ENCODE data around the gene PATJ. TPM values are rescaled to one million over a fixed set of nuclear protein-coding genes. Genes with fewer than 3 reads are reported as not detected.
A peak's percentile ranks its signal among the peaks of the same experiment; 100 is the strongest.
"Not testable (repeated sequence)": the region's sequence is repeated elsewhere in the genome, so short reads cannot be mapped to it uniquely, and the experiment has no call there.

PATJ gene
- total and polyA plus RNA-seq, 2 experiments from 2014 or later: 35.3 to 68.4 TPM

- ATAC-seq (no peak), DNase-seq (ENCODE audit: low spot score) (no peak)
- TF ChIP-seq, protein P1, sequence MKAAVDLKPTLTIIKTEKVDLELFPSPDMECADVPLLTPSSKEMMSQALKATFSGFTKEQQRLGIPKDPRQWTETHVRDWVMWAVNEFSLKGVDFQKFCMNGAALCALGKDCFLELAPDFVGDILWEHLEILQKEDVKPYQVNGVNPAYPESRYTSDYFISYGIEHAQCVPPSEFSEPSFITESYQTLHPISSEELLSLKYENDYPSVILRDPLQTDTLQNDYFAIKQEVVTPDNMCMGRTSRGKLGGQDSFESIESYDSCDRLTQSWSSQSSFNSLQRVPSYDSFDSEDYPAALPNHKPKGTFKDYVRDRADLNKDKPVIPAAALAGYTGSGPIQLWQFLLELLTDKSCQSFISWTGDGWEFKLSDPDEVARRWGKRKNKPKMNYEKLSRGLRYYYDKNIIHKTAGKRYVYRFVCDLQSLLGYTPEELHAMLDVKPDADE (IDR thresholded peaks at IDR 0.05): no peak
- TF ChIP-seq NANOG (IDR thresholded peaks at IDR 0.05; ENCODE audit: borderline replicate concordance) (no peak), EZH2 (IDR thresholded peaks at IDR 0.05; ENCODE audit: low read depth, unreplicated experiment) (no peak), CTCF (conservative IDR thresholded peaks at IDR 0.05; ENCODE audit: low read depth in 2 of 2) (no peak), ZNF331 (CRISPR knock-in tag; IDR thresholded peaks at IDR 0.05; ENCODE audit: low read depth) (no peak)
- peaks cover 65% of the 10 kb centered on the region for H3K4me1 ChIP-seq (ENCODE audit: insufficient read depth)
- H3K27me3 Mint-ChIP-seq (ENCODE audit: insufficient read depth, low read depth, poor library complexity): peaks cover 4% of the 10 kb centered on the region
- H2AFZ ChIP-seq: no peak overlapping the region
- H3K79me2 ChIP-seq (replicated peaks; ENCODE audit: insufficient read depth): 0 out of 2 replicates have a peak, but pooled peaks cover 6% of the 10 kb centered on the region
- H3K36me3 ChIP-seq (ENCODE audit: insufficient read depth): no peaks in the 10 kb centered on the region
- H3K36me3 Mint-ChIP-seq (ENCODE audit: low read depth): no peaks in the 10 kb centered on the region
- H3K9me3 Mint-ChIP-seq: 0 out of 3 replicates have a peak, but pooled peaks cover 3% of the 10 kb centered on the region
- H3K4me3 Mint-ChIP-seq: no peak overlapping the region
- no peaks in the 10 kb centered on the region; the same call in 1 of the 2 replicates for H4K20me1 ChIP-seq (replicated peaks; ENCODE audit: insufficient read depth)
- H3K4me3 ChIP-seq: no peak overlapping the region
- H3F3A ChIP-seq (replicated peaks; ENCODE audit: low read depth): no peaks in the 10 kb centered on the region; the same call in 1 of the 2 replicates
- no peak overlapping the region for H3K27ac ChIP-seq (ENCODE audit: low read depth)
- H3K4me1 Mint-ChIP-seq: peaks cover 80% of the 10 kb centered on the region
- H3K4me2 ChIP-seq: 0 out of 2 replicates have a peak overlapping the region, but pooled peaks have one; percentile 9
- no peaks in the 10 kb centered on the region for H3K27me3 ChIP-seq (ENCODE audit: insufficient read depth)
- peaks cover 4% of the 10 kb centered on the region; the same call in 1 of the 2 replicates for H3K9me2 ChIP-seq (ENCODE audit: insufficient read depth)
- no peak overlapping the region for H3K27ac Mint-ChIP-seq
These were observed 436.1 kb downstream of the PATJ start for GRCh38 chr1:62178372-62178771.

GRCh38 chr1:62180054-62180453 is 437.8 kb downstream of the PATJ start:
- H3K4me2 ChIP-seq: peak overlapping the region; percentile 65
- DNase-seq (ENCODE audit: low spot score): not testable (repeated sequence)

GRCh38 chr1:62180639-62181038 is 438.4 kb downstream of the PATJ start:
- no peak for ATAC-seq
- Histone ChIP-seq H3K4me1 (ENCODE audit: insufficient read depth) (peaks cover 67% of the 10 kb centered on the region), H3K9me2 (ENCODE audit: insufficient read depth) (peaks cover 4% of the 10 kb centered on the region; the same call in 1 of the 2 replicates), H3K4me2 (peak overlapping the region; percentile 65), H3K36me3 (ENCODE audit: insufficient read depth) (no peaks in the 10 kb centered on the region), H4K20me1 (replicated peaks; ENCODE audit: insufficient read depth) (no peaks in the 10 kb centered on the region), H3K27me3 (ENCODE audit: insufficient read depth) (no peaks in the 10 kb centered on the region), H3K27ac (ENCODE audit: low read depth) (peak overlapping the region; percentile 96), H3K4me3 (peak overlapping the region; percentile 33; the same call in 1 of the 2 replicates), H3F3A (replicated peaks; ENCODE audit: low read depth) (no peaks in the 10 kb centered on the region; the same call in 1 of the 2 replicates), H2AFZ (no peak overlapping the region), H3K79me2 (replicated peaks; ENCODE audit: insufficient read depth) (0 out of 2 replicates have a peak, but pooled peaks cover 6% of the 10 kb centered on the region)
- DNase-seq (ENCODE audit: low spot score): peak; percentile 72
- H3K27me3 Mint-ChIP-seq (ENCODE audit: insufficient read depth, low read depth, poor library complexity): peaks cover 4% of the 10 kb centered on the region
- H3K4me1 Mint-ChIP-seq: peaks cover 78% of the 10 kb centered on the region
- H3K36me3 Mint-ChIP-seq (ENCODE audit: low read depth): no peaks in the 10 kb centered on the region
- peak overlapping the region; percentile 25; the same call in 2 of the 3 replicates for H3K4me3 Mint-ChIP-seq
- H3K9me3 Mint-ChIP-seq: 0 out of 3 replicates have a peak, but pooled peaks cover 2% of the 10 kb centered on the region
- H3K27ac Mint-ChIP-seq: peak overlapping the region; percentile 79
- TF ChIP-seq ZNF462 (CRISPR knock-in tag; IDR thresholded peaks at IDR 0.05) (no peak), EZH2phosphoT487 (IDR thresholded peaks at IDR 0.05; ENCODE audit: unreplicated experiment) (no peak)

More at GRCh38 chr1:62180054-62180453, 437.8 kb downstream of the PATJ start:
- not testable (repeated sequence) for H3K27me3 Mint-ChIP-seq (ENCODE audit: insufficient read depth, low read depth, poor library complexity); H3K4me3 ChIP-seq; H3K27me3 ChIP-seq (ENCODE audit: insufficient read depth); H3K36me3 Mint-ChIP-seq (ENCODE audit: low read depth); H3K9me2 ChIP-seq (ENCODE audit: insufficient read depth); H4K20me1 ChIP-seq (replicated peaks; ENCODE audit: insufficient read depth); H3K9me3 Mint-ChIP-seq; H3F3A ChIP-seq (replicated peaks; ENCODE audit: low read depth); H3K36me3 ChIP-seq (ENCODE audit: insufficient read depth); H2AFZ ChIP-seq; H3K4me3 Mint-ChIP-seq; H3K27ac Mint-ChIP-seq; H3K79me2 ChIP-seq (replicated peaks; ENCODE audit: insufficient read depth); ATAC-seq
- peaks cover 84% of the 10 kb centered on the region for H3K4me1 Mint-ChIP-seq
- Histone ChIP-seq H3K4me1 (ENCODE audit: insufficient read depth) (peaks cover 71% of the 10 kb centered on the region), H3K27ac (ENCODE audit: low read depth) (peak overlapping the region; percentile 96)
